H1 (cell line): ENCODE data around the gene GATB. TPM values are rescaled to one million over a fixed set of nuclear protein-coding genes. Genes with fewer than 3 reads are reported as not detected.

Experiments used
- CTCF ChIA-PET: fragments of 300-600 bp; sonication (Branson Sonifier 250); formaldehyde crosslinking; loops from one replicate; lab custom pipeline; 2021; ENCODE audit not compliant: partially characterized antibody; lab: Charles Lee
- POLR2A ChIA-PET: fragments of 300-600 bp; sonication (Branson Sonifier 250); formaldehyde crosslinking; loops from one replicate; lab custom pipeline; 2021; ENCODE audit warnings: inconsistent platforms; ENCODE audit not compliant: partially characterized antibody; lab: Charles Lee
- DNase-seq, 2 experiments: peaks; one replicate each; pipeline versions ENCODE4 v3.0.0 to v3.0.0-alpha.2; 2010 to 2022; ENCODE audit warnings: low spot score in 2 of 2, low read depth in 1 of 2, mixed read lengths in 1 of 2
- FAIRE-seq: peaks from 2 replicates; lab custom pipeline; 2011; peaks lifted over from hg19 to GRCh38; lab: Jason Lieb, UNC
- H2AFZ ChIP-seq: 2 replicates; pipeline ENCODE4 v1.8.1; 2012; ENCODE audit warnings: low read length, inconsistent platforms
- H2AK5ac ChIP-seq: 2 replicates; pipeline ENCODE4 v1.6.1; 2013; ENCODE audit warnings: low read depth, low read length
- H2BK120ac ChIP-seq: replicated peaks from 2 replicates; pipeline ENCODE3; 2013; ENCODE audit warnings: low read depth, low read length, inconsistent platforms
- H2BK12ac ChIP-seq: 2 replicates; pipeline ENCODE4 v1.6.1; 2013; ENCODE audit warnings: low read depth, low read length
- H2BK15ac ChIP-seq: 2 replicates; pipeline ENCODE4 v1.6.1; 2013; ENCODE audit warnings: low read length
- H2BK20ac ChIP-seq: 2 replicates; pipeline ENCODE4 v1.6.1; 2013; ENCODE audit warnings: low read length
- H2BK5ac ChIP-seq: 2 replicates; pipeline ENCODE4 v1.6.1; 2013; ENCODE audit warnings: low read depth, low read length
- H3K14ac ChIP-seq: 2 replicates; pipeline ENCODE4 v1.6.1; 2013; ENCODE audit warnings: inconsistent platforms; ENCODE audit not compliant: insufficient read length
- H3K18ac ChIP-seq: 2 replicates; pipeline ENCODE4 v1.6.1; 2013; ENCODE audit warnings: low read length; ENCODE audit errors: extremely low read depth
- H3K23ac ChIP-seq: 2 replicates; pipeline ENCODE4 v1.6.1; 2013; ENCODE audit warnings: inconsistent platforms; ENCODE audit not compliant: insufficient read length
- H3K23me2 ChIP-seq: 2 replicates; pipeline ENCODE4 v1.6.1; 2013; ENCODE audit warnings: low read depth, low read length
- H3K27ac ChIP-seq: 2 replicates; pipeline ENCODE4 v1.6.1; 2011; ENCODE audit warnings: low read depth, low read length, inconsistent platforms
- H3K27me3 ChIP-seq, 4 experiments: replicated peaks in 1 of 4; 1 replicate in 1 of 4; 2 replicates in 3 of 4; pipeline versions ENCODE4 v1.6.1 to v1.8.1; 2011 to 2013; ENCODE audit warnings: low read length in 3 of 4, mild to moderate bottlenecking in 3 of 4, inconsistent platforms in 2 of 4, mixed read lengths in 2 of 4, moderate library complexity in 1 of 4; ENCODE audit not compliant: control insufficient read depth in 3 of 4, insufficient read depth in 3 of 4; ENCODE audit errors: extremely low read depth in 1 of 4
- H3K36me3 ChIP-seq, 4 experiments: 2 replicates each; pipeline versions ENCODE4 v1.6.1 to v1.8.1; 2011 to 2013; ENCODE audit warnings: mild to moderate bottlenecking in 4 of 4, low read length in 3 of 4, moderate library complexity in 2 of 4, control low read depth in 1 of 4, inconsistent platforms in 1 of 4; ENCODE audit not compliant: insufficient read depth in 4 of 4, control insufficient read depth in 2 of 4
- H3K4ac ChIP-seq: replicated peaks from 2 replicates; pipeline ENCODE3; 2013; ENCODE audit warnings: low read length, low read depth, mixed read lengths, inconsistent platforms; ENCODE audit not compliant: insufficient read length
- H3K4me1 ChIP-seq, 4 experiments: replicated peaks in 1 of 4; 1 replicate in 1 of 4; 2 replicates in 3 of 4; pipeline versions ENCODE4 v1.6.1 to v1.8.1; 2011 to 2013; ENCODE audit warnings: low read length in 3 of 4, inconsistent platforms in 2 of 4, mixed read lengths in 1 of 4; ENCODE audit not compliant: insufficient read depth in 4 of 4, control insufficient read depth in 3 of 4
- H3K4me2 ChIP-seq, 2 experiments: 2 replicates each; pipeline versions ENCODE4 v1.6.1 to v1.8.1; 2011 to 2013; ENCODE audit warnings: low read depth in 2 of 2, low read length in 2 of 2, control low read depth in 1 of 2, inconsistent platforms in 1 of 2, mild to moderate bottlenecking in 1 of 2; ENCODE audit not compliant: insufficient read depth in 1 of 2
- H3K4me3 ChIP-seq, 4 experiments: fragments of 200-600, 300-600 bp in 1 of 4; sonication (generic), shearing (Covaris generic), sonication (Bioruptor Twin) in 1 of 4; 2 replicates each; pipeline versions ENCODE4 v1.5.1 to v1.8.1; 2011 to 2016; ENCODE audit warnings: low read length in 4 of 4, low read depth in 3 of 4, control low read depth in 2 of 4, inconsistent platforms in 2 of 4, mild to moderate bottlenecking in 2 of 4, mixed read lengths in 1 of 4, moderate library complexity in 1 of 4; ENCODE audit not compliant: insufficient read depth in 2 of 4; ENCODE audit errors: extremely low read depth in 1 of 4
- H3K56ac ChIP-seq: replicated peaks from 2 replicates; pipeline ENCODE3; 2013; ENCODE audit warnings: low read depth, mild to moderate bottlenecking, mixed read lengths, low read length, inconsistent platforms; ENCODE audit not compliant: insufficient read length
- H3K79me1 ChIP-seq: 2 replicates; pipeline ENCODE4 v1.6.1; 2013; ENCODE audit warnings: low read depth, low read length, control low read depth
- H3K79me2 ChIP-seq, 2 experiments: 2 replicates each; pipeline versions ENCODE4 v1.6.1 to v1.8.1; 2012 to 2013; ENCODE audit warnings: low read length in 2 of 2, mild to moderate bottlenecking in 2 of 2, inconsistent platforms in 1 of 2; ENCODE audit not compliant: insufficient read depth in 2 of 2, control insufficient read depth in 1 of 2
- H3K9ac ChIP-seq, 4 experiments: replicated peaks in 1 of 4; 1 replicate in 1 of 4; 2 replicates in 3 of 4; pipeline versions ENCODE4 v1.6.1 to v1.8.1; 2011 to 2013; ENCODE audit warnings: low read depth in 3 of 4, low read length in 3 of 4, control low read depth in 2 of 4, mild to moderate bottlenecking in 2 of 4, moderate library complexity in 2 of 4, inconsistent platforms in 1 of 4; ENCODE audit errors: extremely low read depth in 1 of 4
- H3K9me3 ChIP-seq, 2 experiments: 2 replicates each; pipeline versions ENCODE4 v1.6.1 to v1.8.1; 2012 to 2013; ENCODE audit warnings: mild to moderate bottlenecking in 2 of 2, moderate library complexity in 2 of 2, control low read depth in 1 of 2, inconsistent platforms in 1 of 2, low read depth in 1 of 2, low read length in 1 of 2, mixed read lengths in 1 of 2; ENCODE audit not compliant: insufficient read depth in 2 of 2
- H4K20me1 ChIP-seq, 2 experiments: replicated peaks in 1 of 2; 2 replicates each; pipeline versions ENCODE3 to v1.8.1; 2011 to 2013; ENCODE audit warnings: inconsistent platforms in 2 of 2, low read length in 2 of 2, mild to moderate bottlenecking in 1 of 2; ENCODE audit not compliant: insufficient read depth in 2 of 2, control insufficient read depth in 1 of 2
- H4K5ac ChIP-seq: 2 replicates; pipeline ENCODE4 v1.6.1; 2013; ENCODE audit warnings: low read length, low read depth, mixed read lengths, inconsistent platforms; ENCODE audit not compliant: insufficient read length
- H4K8ac ChIP-seq: 2 replicates; pipeline ENCODE4 v1.8.0; 2013; ENCODE audit warnings: mild to moderate bottlenecking, moderate library complexity, low read length, inconsistent platforms; ENCODE audit not compliant: insufficient read depth; ENCODE audit errors: extremely low read depth
- H4K91ac ChIP-seq: replicated peaks from 2 replicates; pipeline ENCODE3; 2013; ENCODE audit warnings: low read length, mixed read lengths, inconsistent platforms; ENCODE audit not compliant: insufficient read length
- CHD2 ChIP-seq: IDR thresholded peaks from 2 replicates; pipeline ENCODE4 v1.6.1; 2012; ENCODE audit warnings: low read length, improper control_type of control experiment
- KDM1A ChIP-seq: fragments of 200-600, 300-600 bp; sonication (generic); IDR thresholded peaks from 2 replicates; pipeline ENCODE4 v1.7.1; 2016; ENCODE audit warnings: mild to moderate bottlenecking, low read length, borderline replicate concordance
- NRF1 ChIP-seq: IDR thresholded peaks from 2 replicates; pipeline ENCODE4 v1.6.1; 2011; ENCODE audit warnings: mild to moderate bottlenecking, low read depth, low read length, improper control_type of control experiment
- POLR2AphosphoS5 ChIP-seq: IDR thresholded peaks from 2 replicates; pipeline ENCODE4 v1.6.1; 2011; ENCODE audit warnings: low read depth, low read length
- RFX5 ChIP-seq: IDR thresholded peaks from 2 replicates; pipeline ENCODE4 v1.6.1; 2011; ENCODE audit warnings: low read depth, low read length, improper control_type of control experiment, borderline replicate concordance
- RXRA ChIP-seq: IDR thresholded peaks from 2 replicates; pipeline ENCODE4 v1.6.1; 2011; ENCODE audit warnings: low read depth, mild to moderate bottlenecking, low read length, moderate library complexity; ENCODE audit not compliant: insufficient read depth
- SIX5 ChIP-seq: IDR thresholded peaks from 2 replicates; pipeline ENCODE4 v1.6.1; 2011; ENCODE audit warnings: mild to moderate bottlenecking, low read depth, low read length
- SP2 ChIP-seq: IDR thresholded peaks from 2 replicates; pipeline ENCODE4 v1.6.1; 2012; ENCODE audit warnings: mild to moderate bottlenecking, low read length, inconsistent platforms
- SUZ12 ChIP-seq: fragments of 200-600 bp; sonication (generic); IDR thresholded peaks from 2 replicates; pipeline ENCODE4 v1.6.1; 2012; ENCODE audit warnings: mild to moderate bottlenecking, inconsistent platforms, low read length, moderate library complexity, mixed read lengths
- WGBS, 2 experiments: shearing (Covaris generic) in 1 of 2; methylation state at CpG; one replicate each; pipeline versions ENCODE4 v1.1.6 to v1.1.7; 2013 to 2015; ENCODE audit warnings: low lambda C conversion rate in 2 of 2, mixed read lengths in 2 of 2, inconsistent platforms in 1 of 2, low coverage in 1 of 2, missing lambda C conversion rate in 1 of 2; ENCODE audit not compliant: insufficient replicate concordance in 2 of 2, insufficient coverage in 1 of 2, insufficient read length in 1 of 2; ENCODE audit errors: extremely low coverage in 1 of 2, missing lambda C conversion rate in 1 of 2; 5-methylcytosine and 5-hydroxymethylcytosine counted together
- polyA plus RNA-seq, 7 experiments: library from polyadenylated mRNA; depleted of rRNA in 3 of 7; stranded (reverse) in 5 of 7; unstranded in 2 of 7; fragments of >200 nt in 5 of 7; fragments of 200-250 nt in 2 of 7; gene quantifications; 1 replicate in 5 of 7; 2 replicates in 1 of 7; 4 replicates in 1 of 7; pipeline versions ENCODE4 v1.2.1 to v1.2.3, GENCODE V29; 2011 to 2013; ENCODE audit warnings: missing spikeins in 2 of 7, mixed read lengths in 2 of 7
- total RNA-seq: library from RNA; stranded (reverse); fragmentation: NEBNext Ultra II Directional; extraction: Animal tissue kit (Norgen Biotek cat#: 25700); gene quantifications from 2 replicates; pipeline ENCODE4 v1.2.1, GENCODE V29; 2021

The GATB gene
- total and polyA plus RNA-seq, 2 of the 8 experiments (the other 6 are each of a cell fraction or from before 2014, with no cell fraction given): 15.3 to 18.0 TPM

DNA sequence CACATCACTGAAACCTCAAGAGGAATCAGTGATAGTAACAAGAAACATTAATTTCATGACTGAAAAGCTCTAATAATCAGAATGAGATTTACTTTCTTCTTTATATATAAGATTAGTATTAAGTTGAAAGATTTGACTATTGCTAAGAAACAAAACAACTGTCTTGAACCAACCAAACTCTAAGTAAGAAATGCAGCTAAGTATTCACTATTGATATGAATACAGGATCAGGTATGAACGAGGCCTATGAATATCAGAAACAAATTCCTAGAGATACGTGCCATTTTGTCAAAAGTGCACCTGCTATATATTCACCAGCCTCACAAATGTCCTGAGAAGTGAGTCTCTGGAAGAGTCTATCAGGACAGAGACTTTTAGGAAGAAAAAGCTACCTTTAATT is 32.1 kb downstream of the GATB start:
- Histone ChIP-seq H3K14ac (no peak overlapping the region), H2BK5ac (no peak overlapping the region), H3K4ac (no peak overlapping the region), H3K27me3 (no peaks in the 10 kb centered on the region), H2AFZ (no peak overlapping the region), H3K36me3 (no peaks in the 10 kb centered on the region), H3K23me2 (no peaks in the 10 kb centered on the region), H3K27ac (no peak overlapping the region), H4K91ac (no peak overlapping the region), H3K56ac (no peak overlapping the region), H3K18ac (no peak overlapping the region), H3K4me3 (no peak overlapping the region), H3K4me2 (no peak overlapping the region), H4K8ac (no peak overlapping the region), H2BK12ac (no peak overlapping the region), H4K5ac (no peak overlapping the region), H2BK120ac (no peak overlapping the region), H2BK20ac (no peak overlapping the region), H3K79me2 (no peaks in the 10 kb centered on the region), H2BK15ac (no peak overlapping the region), H3K79me1 (no peaks in the 10 kb centered on the region), H4K20me1 (no peaks in the 10 kb centered on the region), H3K4me1 (peaks cover 0 to 3% (median 0%) of the 10 kb centered on the region in 4 experiments; a peak in 1 of 7 replicates), H3K9ac (no peak overlapping the region), H3K23ac (no peak overlapping the region), H3K9me3 (peaks cover 0 to 8% of the 10 kb centered on the region in 2 experiments; a peak in 1 of 4 replicates), H2AK5ac (no peak overlapping the region)
- DNase-seq (no peak), FAIRE-seq (no peak)
- TF ChIP-seq SP2 (no peak), RXRA (no peak), SUZ12 (no peak), SIX5 (no peak), CHD2 (no peak), POLR2AphosphoS5 (no peak), NRF1 (no peak), RFX5 (no peak), KDM1A (no peak)
- WGBS, 2 experiments: 100% methylated on average over 2 of the region's 2 CpGs; no CpG with 5 or more reads in 1 of the 2 experiments
- POLR2A ChIA-PET: no interaction called here
- CTCF ChIA-PET: interaction anchor here (0.9 to 1.5 kb wide), 6 partner anchors 24 to 317 kb away, joined by 3 to 6 read pairs (median 3); no protein-coding TSS in a partner anchor
